D721Med (cell line): ENCODE measurements around the gene MXI1.

Experiments
- DNase-seq: peaks from one replicate; pipeline ENCODE4 v3.0.0; 2011; ENCODE audit warnings: low spot score; ENCODE audit not compliant: insufficient read length
- FAIRE-seq: peaks from 2 replicates; lab custom pipeline; 2011; peaks lifted over from hg19 to GRCh38; lab: Jason Lieb, UNC
- CTCF ChIP-seq: IDR thresholded peaks from 2 replicates; pipeline ENCODE4 v1.5.1; 2012; ENCODE audit warnings: mild to moderate bottlenecking, control low read depth; ENCODE audit not compliant: insufficient read depth; ENCODE audit errors: missing control alignments

MXI1 gene

GRCh38 chr10:110296966-110297365 is 89.6 kb downstream of the MXI1 start:
- FAIRE-seq (no peak), DNase-seq (no peak)
- no peak for TF ChIP-seq CTCF

- no peak for FAIRE-seq
- TF ChIP-seq CTCF = no peak
- DNase-seq = no peak
Observed at GRCh38 chr10:110300486-110300986, 93.1 kb downstream of the MXI1 start.

GRCh38 chr10:110303681-110304080 is 96.3 kb downstream of the MXI1 start:
- DNase-seq (no peak), FAIRE-seq (no peak)
- TF ChIP-seq CTCF = no peak

GRCh38 chr10:110304394-110304779 is 97.0 kb downstream of the MXI1 start:
- FAIRE-seq = no peak
- DNase-seq = no peak
- no peak for TF ChIP-seq CTCF

GRCh38 chr10:110304780-110305421 is 97.5 kb downstream of the MXI1 start, which contains the start of gene SMNDC1:
SMNDC1 (minus strand) TSS chr10:110304920; CDS start chr10:110303587, 1,333 bp downstream.
- no peak for FAIRE-seq
- no peak for TF ChIP-seq CTCF
- peak; percentile 35 for DNase-seq

GRCh38 chr10:110305767-110306451 is 98.5 kb downstream of the MXI1 start:
- no peak for DNase-seq
- no peak for FAIRE-seq
- peak; percentile 65 for TF ChIP-seq CTCF

GRCh38 chr10:110306452-110306768 is 99.0 kb downstream of the MXI1 start:
- no peak for FAIRE-seq
- DNase-seq = no peak
- TF ChIP-seq CTCF = no peak
